Upper lobe of left lung (tissue), 6 donors: ENCODE measurements around the gene ITGAD. TPM values are rescaled to one million over a fixed set of nuclear protein-coding genes. Genes with fewer than 3 reads are reported as not detected.

Source experiments
- ATAC-seq, 2 donors: fragments of 200-7000 bp; cut with Tn5 transposase; one replicate each; pipeline ENCODE4 v1.9.1; 2022; ENCODE audit warnings: mild to moderate bottlenecking in 2 of 2, moderate library complexity in 2 of 2; ENCODE audit not compliant: low FRiP score in 2 of 2
- DNase-seq, 2 donors: peaks; one replicate each; pipeline ENCODE4 v3.0.0-alpha.2; 2019 to 2020
- H3K27ac ChIP-seq, 4 donors: fragments of 200-600 bp; sonication (generic); one replicate each; pipeline ENCODE4 v1.5.1; 2016 to 2019
- H3K27me3 ChIP-seq, 4 donors: fragments of 200-600 bp; sonication (generic); one replicate each; pipeline ENCODE4 v1.5.1; 2017 to 2019
- H3K36me3 ChIP-seq, 4 donors: fragments of 200-600 bp; sonication (generic); one replicate each; pipeline ENCODE4 v1.5.1; 2016 to 2019
- H3K4me1 ChIP-seq, 4 donors: fragments of 200-600 bp; sonication (generic); one replicate each; pipeline ENCODE4 v1.5.1; 2018 to 2019
- H3K4me3 ChIP-seq, 4 donors: fragments of 200-600 bp; sonication (generic); one replicate each; pipeline ENCODE4 v1.5.1; 2017 to 2019; ENCODE audit warnings: mild to moderate bottlenecking in 2 of 4, moderate library complexity in 1 of 4
- H3K9me3 ChIP-seq, 4 donors: fragments of 200-600 bp; sonication (generic); one replicate each; pipeline ENCODE4 v1.5.1; 2018 to 2019
- EP300 ChIP-seq, 4 donors: sonication (generic); formaldehyde crosslinking; IDR thresholded peaks; one replicate each; pipeline ENCODE4 v1.5.1; 2017; ENCODE audit warnings: antibody characterized with exemption in 4 of 4, control low read depth in 2 of 4
- POLR2A ChIP-seq, 4 donors: fragments of 450-650 bp; IDR thresholded peaks; one replicate each; pipeline ENCODE4 v1.5.1; 2016 to 2017; ENCODE audit warnings: antibody characterized with exemption in 4 of 4, mild to moderate bottlenecking in 2 of 4
- POLR2AphosphoS5 ChIP-seq, 2 donors: sonication (generic); formaldehyde crosslinking; IDR thresholded peaks; one replicate each; pipeline ENCODE4 v1.5.1; 2017; ENCODE audit warnings: antibody characterized with exemption in 2 of 2
- WGBS, 2 donors: methylation state at CpG; one replicate each; pipeline ENCODE4 v1.1.5; 2017 to 2018; 5-methylcytosine and 5-hydroxymethylcytosine counted together
- total RNA-seq, 6 donors: library from RNA; depleted of rRNA in 4 of 6; stranded (reverse); fragments of >200 nt in 4 of 6; gene quantifications; one replicate each; pipeline versions ENCODE4 v1.1.0 to v1.2.1, GENCODE V29; 2016 to 2021
- TF ChIP-seq, protein P1 (sequence below), 6 experiments: fragments of 450-650 bp in 4 of 6; fragments of 200-600 bp in 2 of 6; sonication (generic) in 2 of 6; IDR thresholded peaks; one replicate each; pipeline ENCODE4 v1.5.1; 2016 to 2019; ENCODE audit warnings: antibody characterized with exemption in 6 of 6
- donor health status: DM: no; HTN: no; CAD: no; lungs with moderate emphysema.
- donor health status: DM: no; HTN: yes; CAD: no; lungs with severe emphysema.

ITGAD gene
- total RNA-seq, 6 donors from 2014 or later, result 0.15 to 0.69 (median 0.52) TPM; not detected in 3

DNA sequence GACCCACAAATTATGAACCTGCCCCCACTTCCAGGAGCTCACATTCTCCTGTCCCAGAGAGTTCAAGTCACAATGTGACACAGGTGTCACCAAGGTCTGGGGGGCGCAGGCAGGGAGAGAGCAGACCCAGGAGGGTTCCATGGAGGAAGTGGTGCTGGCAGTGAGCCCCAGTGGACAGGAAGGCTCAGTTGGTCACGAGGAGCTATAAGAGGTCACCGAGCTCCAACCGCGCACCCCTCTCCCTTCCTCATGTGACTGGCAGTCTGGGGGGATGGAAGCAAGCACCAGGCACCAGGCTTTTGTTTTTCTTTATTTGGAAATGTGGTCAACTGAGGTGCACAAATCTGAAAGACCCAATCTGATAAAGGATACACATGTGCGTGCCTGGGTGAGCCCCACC is 2.5 kb downstream of the ITGAD start:
- no peak overlapping the region for H3K27ac ChIP-seq
- peak in 1 of 2 donors; percentile 48 for DNase-seq
- H3K27me3 ChIP-seq, result no peaks in the 10 kb centered on the region
- WGBS, 2 donors, result 46 to 68% methylated on average over 6 of the region's 6 CpGs
- TF ChIP-seq POLR2AphosphoS5 (IDR thresholded peaks at IDR 0.05), result no peak
- no peak for TF ChIP-seq EP300 (IDR thresholded peaks at IDR 0.05)
- TF ChIP-seq, protein P1, sequence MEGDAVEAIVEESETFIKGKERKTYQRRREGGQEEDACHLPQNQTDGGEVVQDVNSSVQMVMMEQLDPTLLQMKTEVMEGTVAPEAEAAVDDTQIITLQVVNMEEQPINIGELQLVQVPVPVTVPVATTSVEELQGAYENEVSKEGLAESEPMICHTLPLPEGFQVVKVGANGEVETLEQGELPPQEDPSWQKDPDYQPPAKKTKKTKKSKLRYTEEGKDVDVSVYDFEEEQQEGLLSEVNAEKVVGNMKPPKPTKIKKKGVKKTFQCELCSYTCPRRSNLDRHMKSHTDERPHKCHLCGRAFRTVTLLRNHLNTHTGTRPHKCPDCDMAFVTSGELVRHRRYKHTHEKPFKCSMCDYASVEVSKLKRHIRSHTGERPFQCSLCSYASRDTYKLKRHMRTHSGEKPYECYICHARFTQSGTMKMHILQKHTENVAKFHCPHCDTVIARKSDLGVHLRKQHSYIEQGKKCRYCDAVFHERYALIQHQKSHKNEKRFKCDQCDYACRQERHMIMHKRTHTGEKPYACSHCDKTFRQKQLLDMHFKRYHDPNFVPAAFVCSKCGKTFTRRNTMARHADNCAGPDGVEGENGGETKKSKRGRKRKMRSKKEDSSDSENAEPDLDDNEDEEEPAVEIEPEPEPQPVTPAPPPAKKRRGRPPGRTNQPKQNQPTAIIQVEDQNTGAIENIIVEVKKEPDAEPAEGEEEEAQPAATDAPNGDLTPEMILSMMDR (IDR thresholded peaks at IDR 0.05), result no peak
- TF ChIP-seq POLR2A (IDR thresholded peaks at IDR 0.05), result no peak
- no peaks in the 10 kb centered on the region for H3K36me3 ChIP-seq
- no peaks in the 10 kb centered on the region for H3K4me1 ChIP-seq
- ATAC-seq, result no peak
- peaks cover 0 to 13% (median 0%) of the 10 kb centered on the region in 4 donors for H3K9me3 ChIP-seq
- H3K4me3 ChIP-seq, result no peak overlapping the region

DNA sequence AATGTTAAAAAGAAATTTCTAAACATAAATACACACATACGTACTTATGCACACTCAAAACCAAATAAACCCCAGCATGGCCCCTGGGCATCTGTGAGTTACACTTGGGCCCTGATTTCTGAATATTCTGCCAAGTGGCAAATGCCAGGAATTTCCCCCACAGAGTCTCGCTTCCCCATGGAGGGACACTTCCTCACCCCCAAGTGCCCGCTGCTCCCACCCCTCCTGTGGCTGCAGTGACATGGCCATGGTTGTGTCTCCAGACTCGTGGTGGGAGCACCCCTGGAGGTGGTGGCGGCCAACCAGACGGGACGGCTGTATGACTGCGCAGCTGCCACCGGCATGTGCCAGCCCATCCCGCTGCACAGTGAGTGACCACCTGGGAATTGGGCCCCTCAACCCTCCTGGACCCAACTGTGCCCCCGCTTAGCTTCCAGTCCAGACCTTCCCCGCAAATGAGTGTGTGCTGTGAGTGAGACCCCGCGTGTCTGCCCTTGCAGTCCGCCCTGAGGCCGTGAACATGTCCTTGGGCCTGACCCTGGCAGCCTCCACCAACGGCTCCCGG is 4.0 kb downstream of the ITGAD start:
- H3K36me3 ChIP-seq, result no peaks in the 10 kb centered on the region
- 52 to 85% methylated on average over 7 to 18 of the region's 18 CpGs for WGBS, 2 donors
- H3K4me3 ChIP-seq, result no peak overlapping the region
- H3K27me3 ChIP-seq, result no peaks in the 10 kb centered on the region
- DNase-seq (no peak), ATAC-seq (no peak)
- no peak overlapping the region for H3K27ac ChIP-seq
- peaks cover 0 to 13% (median 0%) of the 10 kb centered on the region in 4 donors for H3K9me3 ChIP-seq
- no peak for TF ChIP-seq POLR2AphosphoS5 (IDR thresholded peaks at IDR 0.05)
- TF ChIP-seq EP300 (IDR thresholded peaks at IDR 0.05), result no peak
- no peak for TF ChIP-seq POLR2A (IDR thresholded peaks at IDR 0.05)
- TF ChIP-seq, protein P1 (IDR thresholded peaks at IDR 0.05), result no peak
- H3K4me1 ChIP-seq, result no peaks in the 10 kb centered on the region

DNA sequence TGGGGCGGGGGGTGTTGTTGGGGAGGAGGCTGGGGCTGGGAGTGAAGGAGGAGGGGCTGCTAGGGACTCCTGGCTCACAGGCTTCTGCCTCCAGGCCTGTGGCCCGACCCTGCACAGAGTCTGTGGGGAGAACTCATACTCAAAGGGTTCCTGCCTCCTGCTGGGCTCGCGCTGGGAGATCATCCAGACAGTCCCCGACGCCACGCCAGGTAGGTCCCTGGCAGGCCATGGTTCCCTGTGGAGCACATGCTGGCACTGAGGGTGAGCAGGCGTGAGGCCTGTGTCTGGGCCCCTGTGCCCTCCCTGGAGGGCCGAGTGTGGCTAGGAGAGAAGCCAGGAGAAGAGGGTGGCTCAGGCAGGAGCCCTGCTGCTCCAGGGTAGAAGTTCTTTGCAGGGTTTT is 4.6 kb downstream of the ITGAD start:
- 72 to 76% methylated on average over 7 to 9 of the region's 9 CpGs for WGBS, 2 donors
- Histone ChIP-seq H3K27ac (no peak overlapping the region), H3K27me3 (no peaks in the 10 kb centered on the region), H3K4me1 (no peaks in the 10 kb centered on the region), H3K9me3 (peaks cover 0 to 13% (median 0%) of the 10 kb centered on the region in 4 donors), H3K4me3 (no peak overlapping the region), H3K36me3 (no peaks in the 10 kb centered on the region)
- TF ChIP-seq POLR2AphosphoS5 (IDR thresholded peaks at IDR 0.05), result no peak
- TF ChIP-seq, protein P1 (IDR thresholded peaks at IDR 0.05), result no peak
- TF ChIP-seq POLR2A (IDR thresholded peaks at IDR 0.05), result no peak
- DNase-seq (no peak), ATAC-seq (no peak)

DNA sequence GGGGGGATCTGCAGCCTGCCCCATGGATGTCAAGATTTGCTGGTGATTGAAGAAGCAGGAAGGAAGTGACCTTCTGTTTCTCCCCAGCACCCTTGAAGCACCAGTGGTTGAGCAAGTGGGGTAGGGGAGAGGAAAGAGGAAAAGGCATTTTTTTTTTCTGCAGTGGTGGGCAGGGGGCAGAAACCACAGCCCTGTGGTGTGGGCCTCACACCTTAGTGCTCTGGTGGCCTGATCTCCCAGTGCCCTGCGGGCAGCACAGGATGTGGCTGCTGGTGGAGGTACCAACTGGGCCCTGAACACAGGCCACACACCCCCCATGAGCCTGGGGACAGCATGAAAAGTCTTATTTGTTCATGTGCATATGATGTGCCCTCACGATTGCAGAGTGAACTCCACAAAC is 7.1 kb downstream of the ITGAD start:
- WGBS, 2 donors, result 34 to 49% methylated on average over 2 of the region's 2 CpGs
- peak in 1 of 2 donors; percentile 34 for DNase-seq
- ATAC-seq, result no peak
- H3K36me3 ChIP-seq, result no peaks in the 10 kb centered on the region
- TF ChIP-seq, protein P1 (IDR thresholded peaks at IDR 0.05), result no peak
- no peak for TF ChIP-seq EP300 (IDR thresholded peaks at IDR 0.05)
- TF ChIP-seq POLR2A (IDR thresholded peaks at IDR 0.05), result no peak
- peak in 1 of 2 donors; percentile 9 for TF ChIP-seq POLR2AphosphoS5 (IDR thresholded peaks at IDR 0.05)
- H3K9me3 ChIP-seq, result peaks cover 0 to 13% (median 0%) of the 10 kb centered on the region in 4 donors
- H3K27me3 ChIP-seq, result no peaks in the 10 kb centered on the region
- H3K27ac ChIP-seq, result no peak overlapping the region
- no peaks in the 10 kb centered on the region for H3K4me1 ChIP-seq
- no peak overlapping the region for H3K4me3 ChIP-seq

DNA sequence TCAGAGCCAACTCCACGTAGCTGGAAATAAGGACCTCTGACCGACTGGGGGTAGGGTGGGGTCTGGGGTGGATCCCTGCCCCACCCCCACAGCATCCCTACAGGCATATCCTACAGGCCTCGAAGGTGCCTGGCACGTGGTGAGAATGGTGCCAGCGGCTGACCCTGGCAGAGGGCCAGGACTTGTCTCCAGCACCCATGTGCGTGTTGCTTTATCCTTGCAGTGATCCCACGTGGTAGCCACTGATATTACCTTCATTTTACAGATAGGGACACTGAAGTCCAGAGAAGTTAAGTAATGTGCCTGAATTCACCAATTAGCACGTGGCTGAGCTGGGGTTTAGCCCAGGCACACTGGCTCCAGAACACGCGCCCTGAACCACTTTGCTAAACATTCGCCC is 8.3 kb downstream of the ITGAD start:
- DNase-seq (no peak), ATAC-seq (no peak)
- H3K27ac ChIP-seq, result no peak overlapping the region
- no peak overlapping the region for H3K4me3 ChIP-seq
- H3K36me3 ChIP-seq, result no peaks in the 10 kb centered on the region
- no peaks in the 10 kb centered on the region for H3K27me3 ChIP-seq
- H3K4me1 ChIP-seq, result no peaks in the 10 kb centered on the region
- whole genome bisulfite sequencing, 2 donors, result 83% methylated on average over 6 to 11 of the region's 11 CpGs
- peaks cover 0 to 13% (median 0%) of the 10 kb centered on the region in 4 donors for H3K9me3 ChIP-seq
- TF ChIP-seq EP300 (IDR thresholded peaks at IDR 0.05) (no peak), POLR2A (IDR thresholded peaks at IDR 0.05) (no peak), POLR2AphosphoS5 (IDR thresholded peaks at IDR 0.05) (no peak)
- TF ChIP-seq, protein P1 (IDR thresholded peaks at IDR 0.05), result no peak
